Fibroblast of lung (primary cell): ENCODE data around the gene EEF2. TPM values are rescaled to one million over a fixed set of nuclear protein-coding genes. Genes with fewer than 3 reads are reported as not detected.

Experiments used
- DNase-seq, 2 donors: peaks; one replicate each; pipeline versions ENCODE4 v3.0.0 to v3.0.0-alpha.2; 2010; ENCODE audit warnings: low read depth in 2 of 2
- H2AFZ ChIP-seq: 2 replicates; pipeline ENCODE4 v1.5.1; 2012; ENCODE audit warnings: low read length, control low read depth, inconsistent platforms
- H3K27ac ChIP-seq: 2 replicates; pipeline ENCODE4 v1.5.1; 2011; ENCODE audit warnings: low read length, control low read depth; ENCODE audit not compliant: insufficient read depth
- H3K27me3 ChIP-seq: 2 replicates; pipeline ENCODE4 v1.5.1; 2011; ENCODE audit warnings: mild to moderate bottlenecking, low read length; ENCODE audit not compliant: control insufficient read depth, insufficient read depth
- H3K36me3 ChIP-seq: 2 replicates; pipeline ENCODE4 v1.5.1; 2011; ENCODE audit warnings: low read length; ENCODE audit not compliant: control insufficient read depth, insufficient read depth
- H3K4me1 ChIP-seq: 2 replicates; pipeline ENCODE4 v1.5.1; 2011; ENCODE audit warnings: low read length; ENCODE audit not compliant: control insufficient read depth, insufficient read depth; ENCODE audit errors: extremely low read depth
- H3K4me2 ChIP-seq: 2 replicates; pipeline ENCODE4 v1.5.1; 2011; ENCODE audit warnings: low read length, control low read depth; ENCODE audit not compliant: insufficient read depth; ENCODE audit errors: extremely low read depth
- H3K4me3 ChIP-seq, 4 experiments: fragments of 200-600 bp in 1 of 4; sonication (generic) in 1 of 4; replicated peaks in 1 of 4; 2 replicates each; pipeline ENCODE4 v1.5.1; 2011 to 2016; ENCODE audit warnings: low read length in 4 of 4, low read depth in 3 of 4, mild to moderate bottlenecking in 3 of 4, control low read depth in 2 of 4, inconsistent platforms in 1 of 4, mixed read lengths in 1 of 4; ENCODE audit not compliant: insufficient read depth in 1 of 4; ENCODE audit errors: control extremely low read depth in 1 of 4
- H3K79me2 ChIP-seq: 2 replicates; pipeline ENCODE4 v1.5.1; 2012; ENCODE audit warnings: mild to moderate bottlenecking, low read length, inconsistent platforms; ENCODE audit not compliant: control insufficient read depth, insufficient read depth
- H3K9ac ChIP-seq: 2 replicates; pipeline ENCODE4 v1.5.1; 2011; ENCODE audit warnings: mild to moderate bottlenecking, low read length, control low read depth; ENCODE audit not compliant: insufficient read depth
- H3K9me3 ChIP-seq: 2 replicates; pipeline ENCODE4 v1.5.1; 2012; ENCODE audit warnings: low read depth, low read length; ENCODE audit not compliant: control insufficient read depth, insufficient read depth
- H4K20me1 ChIP-seq: 2 replicates; pipeline ENCODE4 v1.5.1; 2011; ENCODE audit warnings: low read length; ENCODE audit not compliant: control insufficient read depth, insufficient read depth; ENCODE audit errors: extremely low read depth
- EZH2 ChIP-seq: IDR thresholded peaks from 2 replicates; pipeline ENCODE4 v1.5.1; 2012; ENCODE audit warnings: low read length, control low read depth, mild to moderate bottlenecking; ENCODE audit errors: missing control alignments
- polyA plus RNA-seq, 2 donors: library from polyadenylated mRNA; depleted of rRNA in 1 of 2; stranded (reverse) in 1 of 2; unstranded in 1 of 2; fragments of >200 nt; gene quantifications; 2 replicates each; pipeline ENCODE4 v1.2.1, GENCODE V29; 2011 to 2012; ENCODE audit warnings: missing spikeins in 1 of 2
- total RNA-seq: library from RNA; depleted of rRNA; stranded (reverse); fragments of >200 nt; gene quantifications from 2 replicates; pipeline ENCODE4 v1.2.1, GENCODE V29; 2014
- TF ChIP-seq, protein P1 (sequence below), 2 donors: IDR thresholded peaks in 1 of 2; conservative IDR thresholded peaks in 1 of 2; 1 replicate in 1 of 2; 2 replicates in 1 of 2; pipeline ENCODE4 v1.5.1; 2011 to 2012; ENCODE audit warnings: low read length in 2 of 2, control low read depth in 1 of 2, inconsistent platforms in 1 of 2, low read depth in 1 of 2, mild to moderate bottlenecking in 1 of 2

The EEF2 gene
- total and polyA plus RNA-seq, 2 donors (not counting 1 experiment from before 2014, with no cell fraction given): 976 to 2,646 TPM

DNA sequence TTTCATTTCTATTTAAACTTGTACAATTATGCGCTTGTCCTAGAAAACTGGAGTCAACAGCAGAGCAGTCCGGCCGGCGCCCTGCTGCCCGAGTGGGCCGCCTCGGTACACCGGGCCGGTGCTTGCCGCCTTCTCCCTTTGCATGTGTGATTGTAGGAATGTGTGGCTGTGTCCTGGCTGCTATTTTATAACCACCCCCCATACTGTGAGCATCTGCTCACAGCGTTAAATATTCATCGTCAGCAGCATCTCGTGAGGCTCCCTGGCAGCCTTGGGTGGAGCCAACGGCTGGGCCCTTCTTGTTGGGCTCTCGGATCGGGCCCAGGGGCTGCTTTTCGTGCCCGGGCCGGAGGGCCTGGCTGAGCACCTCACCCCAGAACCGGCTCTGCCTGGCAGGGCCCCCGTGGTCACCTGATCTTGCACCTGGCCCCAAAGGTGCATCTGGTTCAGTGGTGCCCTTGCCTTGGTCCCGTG is 32.9 kb upstream of the EEF2 start:
- H3K27ac ChIP-seq: no peak overlapping the region
- no peaks in the 10 kb centered on the region for H3K4me1 ChIP-seq
- H3K36me3 ChIP-seq: peaks cover 23% of the 10 kb centered on the region
- no peak overlapping the region for H3K9ac ChIP-seq
- no peak overlapping the region for H3K4me3 ChIP-seq
- no peak for DNase-seq
- no peaks in the 10 kb centered on the region for H3K27me3 ChIP-seq
- no peaks in the 10 kb centered on the region for H3K9me3 ChIP-seq
- no peak for TF ChIP-seq EZH2
- TF ChIP-seq, protein P1, sequence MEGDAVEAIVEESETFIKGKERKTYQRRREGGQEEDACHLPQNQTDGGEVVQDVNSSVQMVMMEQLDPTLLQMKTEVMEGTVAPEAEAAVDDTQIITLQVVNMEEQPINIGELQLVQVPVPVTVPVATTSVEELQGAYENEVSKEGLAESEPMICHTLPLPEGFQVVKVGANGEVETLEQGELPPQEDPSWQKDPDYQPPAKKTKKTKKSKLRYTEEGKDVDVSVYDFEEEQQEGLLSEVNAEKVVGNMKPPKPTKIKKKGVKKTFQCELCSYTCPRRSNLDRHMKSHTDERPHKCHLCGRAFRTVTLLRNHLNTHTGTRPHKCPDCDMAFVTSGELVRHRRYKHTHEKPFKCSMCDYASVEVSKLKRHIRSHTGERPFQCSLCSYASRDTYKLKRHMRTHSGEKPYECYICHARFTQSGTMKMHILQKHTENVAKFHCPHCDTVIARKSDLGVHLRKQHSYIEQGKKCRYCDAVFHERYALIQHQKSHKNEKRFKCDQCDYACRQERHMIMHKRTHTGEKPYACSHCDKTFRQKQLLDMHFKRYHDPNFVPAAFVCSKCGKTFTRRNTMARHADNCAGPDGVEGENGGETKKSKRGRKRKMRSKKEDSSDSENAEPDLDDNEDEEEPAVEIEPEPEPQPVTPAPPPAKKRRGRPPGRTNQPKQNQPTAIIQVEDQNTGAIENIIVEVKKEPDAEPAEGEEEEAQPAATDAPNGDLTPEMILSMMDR (conservative IDR thresholded peaks at IDR 0.05 in 1 of 2, IDR thresholded peaks at IDR 0.05 in 1 of 2; ENCODE audit: low read depth in 1 of 2, low read length in 2 of 2): no peak
- H3K79me2 ChIP-seq: peaks cover 35% of the 10 kb centered on the region
- no peak overlapping the region for H3K4me2 ChIP-seq
- no peak overlapping the region for H2AFZ ChIP-seq
- H4K20me1 ChIP-seq: no peaks in the 10 kb centered on the region

DNA sequence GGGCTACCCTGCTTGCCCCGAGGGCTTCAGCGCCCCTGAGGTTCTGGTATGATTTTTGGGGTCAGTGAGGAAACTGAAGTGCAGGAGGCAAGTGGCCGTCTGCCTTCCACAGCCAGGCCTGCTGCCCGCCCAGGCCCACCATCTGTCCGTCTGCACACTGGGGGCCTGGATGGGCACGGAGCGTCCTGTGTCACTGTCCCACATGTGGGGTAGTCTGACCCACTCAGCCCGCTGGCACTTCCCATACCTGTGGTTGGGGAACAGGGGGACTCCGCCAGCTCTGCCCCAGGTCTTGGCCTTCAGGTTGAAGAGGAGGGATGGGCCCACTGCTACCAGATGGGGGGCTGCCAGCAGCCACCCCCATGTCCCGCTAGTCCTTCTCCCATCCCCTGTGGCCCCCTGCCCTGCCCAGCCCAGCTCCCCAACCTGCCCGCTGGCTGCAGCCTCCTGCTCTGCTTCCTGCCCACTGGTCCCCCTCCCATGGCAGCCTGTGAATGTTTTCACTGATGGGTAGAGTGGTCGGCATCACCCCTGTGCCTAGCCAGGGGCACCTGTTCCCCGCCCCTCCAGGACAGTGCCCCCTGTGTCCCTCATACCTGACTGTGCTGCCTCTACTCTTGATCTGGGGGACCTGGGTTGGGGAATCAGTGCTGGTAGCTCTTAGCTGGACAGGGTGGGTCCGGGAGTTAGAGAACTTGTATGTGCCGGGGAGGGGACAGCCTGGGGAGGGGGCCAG is 31.8 kb upstream of the EEF2 start:
- TF ChIP-seq, protein P1 (conservative IDR thresholded peaks at IDR 0.05 in 1 of 2, IDR thresholded peaks at IDR 0.05 in 1 of 2; ENCODE audit: low read depth in 1 of 2, low read length in 2 of 2): no peak
- no peak for TF ChIP-seq EZH2
- Histone ChIP-seq H3K36me3 (peaks cover 25% of the 10 kb centered on the region), H3K27me3 (no peaks in the 10 kb centered on the region), H3K9ac (no peak overlapping the region), H3K79me2 (peaks cover 35% of the 10 kb centered on the region), H4K20me1 (no peaks in the 10 kb centered on the region), H3K27ac (no peak overlapping the region), H3K9me3 (no peaks in the 10 kb centered on the region), H2AFZ (no peak overlapping the region), H3K4me3 (no peak overlapping the region), H3K4me2 (no peak overlapping the region), H3K4me1 (no peaks in the 10 kb centered on the region)
- no peak for DNase-seq

DNA sequence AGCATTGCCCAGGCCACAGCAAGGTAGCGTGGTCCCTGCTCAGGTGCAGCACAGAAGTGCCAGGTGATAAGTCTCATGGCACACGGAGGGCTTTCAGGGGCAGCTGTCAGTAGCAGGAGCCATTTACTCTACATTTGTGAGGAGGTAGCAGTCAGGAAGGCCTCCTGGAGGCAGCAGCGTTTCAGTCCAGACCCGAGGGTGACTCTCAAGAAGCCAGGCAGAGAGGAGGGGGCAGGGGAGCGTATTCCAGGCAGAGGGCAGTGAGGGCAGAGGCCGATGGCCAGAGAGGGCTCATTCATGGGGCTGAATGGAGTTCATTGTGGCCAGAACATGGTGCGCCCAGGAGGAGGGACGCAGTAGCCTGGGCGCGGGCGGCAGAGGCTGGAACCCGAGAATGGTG is 31.2 kb upstream of the EEF2 start:
- no peaks in the 10 kb centered on the region for H4K20me1 ChIP-seq

More for the DNA sequence above, 31.2 kb upstream of the EEF2 start:
- Histone ChIP-seq H3K4me2 (no peak overlapping the region), H3K79me2 (peaks cover 38% of the 10 kb centered on the region), H3K9ac (no peak overlapping the region), H3K36me3 (peaks cover 25% of the 10 kb centered on the region), H3K9me3 (no peaks in the 10 kb centered on the region), H3K4me3 (no peak overlapping the region), H3K27me3 (no peaks in the 10 kb centered on the region), H3K27ac (no peak overlapping the region), H2AFZ (no peak overlapping the region), H3K4me1 (no peaks in the 10 kb centered on the region)
- TF ChIP-seq, protein P1 (conservative IDR thresholded peaks at IDR 0.05 in 1 of 2, IDR thresholded peaks at IDR 0.05 in 1 of 2; ENCODE audit: low read depth in 1 of 2, low read length in 2 of 2): no peak
- no peak for TF ChIP-seq EZH2
- no peak for DNase-seq
